Body of pancreas (tissue), 4 donors: ENCODE measurements around the gene JAKMIP3. TPM values are rescaled to one million over a fixed set of nuclear protein-coding genes. Genes with fewer than 3 reads are reported as not detected.

Experiments used
- ATAC-seq: fragments of 150-250 bp; one replicate; pipeline ENCODE4 v1.9.1; 2016
- DNase-seq, 4 donors: peaks; one replicate each; pipeline ENCODE4 v3.0.0-alpha.2; 2019
- H3K27ac ChIP-seq, 4 donors: fragments of 200-600 bp; sonication (generic); 1 replicate in 3 of 4; 2 replicates in 1 of 4; pipeline versions ENCODE4 v1.5.1 to v1.6.1; 2016 to 2019; ENCODE audit warnings: mild to moderate bottlenecking in 1 of 4, mixed read lengths in 1 of 4, moderate library complexity in 1 of 4
- H3K27me3 ChIP-seq, 2 donors: fragments of 200-600 bp; sonication (generic); one replicate each; pipeline ENCODE4 v1.6.0; 2016; ENCODE audit warnings: mild to moderate bottlenecking in 1 of 2
- H3K36me3 ChIP-seq, 2 donors: fragments of 200-600 bp; sonication (generic); replicated peaks in 1 of 2; 2 replicates each; pipeline ENCODE4 v1.5.1; 2016; ENCODE audit warnings: low read depth in 2 of 2; ENCODE audit not compliant: insufficient read depth in 1 of 2
- H3K4me1 ChIP-seq: fragments of 200-600 bp; sonication (generic); one replicate; pipeline ENCODE4 v1.6.0; 2016
- H3K4me3 ChIP-seq, 2 donors: fragments of 200-600 bp; sonication (generic); 1 replicate in 1 of 2; 2 replicates in 1 of 2; pipeline ENCODE4 v1.5.1; 2016 to 2019
- H3K9me3 ChIP-seq, 3 donors: fragments of 200-600 bp; sonication (generic); 1 replicate in 2 of 3; 2 replicates in 1 of 3; pipeline ENCODE4 v1.5.1; 2016
- POLR2A ChIP-seq, 3 donors: fragments of 450-650 bp; IDR thresholded peaks; one replicate each; pipeline ENCODE4 v1.6.1; 2016; ENCODE audit warnings: antibody characterized with exemption in 3 of 3, mild to moderate bottlenecking in 2 of 3
- WGBS, 2 donors: methylation state at CpG; one replicate each; pipeline ENCODE4 v1.1.5; 2017; 5-methylcytosine and 5-hydroxymethylcytosine counted together
- intact Hi-C: fragments of 100-400 bp; cut with DNase I; formaldehyde crosslinking; loops from one replicate; pipeline ENCODE4 v1.15.1; 2023
- total RNA-seq, 2 donors: library from RNA; depleted of rRNA; stranded (reverse); fragments of >200 nt; gene quantifications; one replicate each; pipeline ENCODE4 v1.1.0, GENCODE V29; 2016
- TF ChIP-seq, protein P1 (sequence below), 7 experiments: fragments of 450-650 bp in 4 of 7; fragments of 200-600 bp in 3 of 7; sonication (generic) in 3 of 7; IDR thresholded peaks; one replicate each; pipeline ENCODE4 v1.5.1; 2016 to 2019; ENCODE audit warnings: antibody characterized with exemption in 7 of 7

The JAKMIP3 gene
- total RNA-seq, 2 donors from 2014 or later, result 0.26 to 0.33 TPM

DNA sequence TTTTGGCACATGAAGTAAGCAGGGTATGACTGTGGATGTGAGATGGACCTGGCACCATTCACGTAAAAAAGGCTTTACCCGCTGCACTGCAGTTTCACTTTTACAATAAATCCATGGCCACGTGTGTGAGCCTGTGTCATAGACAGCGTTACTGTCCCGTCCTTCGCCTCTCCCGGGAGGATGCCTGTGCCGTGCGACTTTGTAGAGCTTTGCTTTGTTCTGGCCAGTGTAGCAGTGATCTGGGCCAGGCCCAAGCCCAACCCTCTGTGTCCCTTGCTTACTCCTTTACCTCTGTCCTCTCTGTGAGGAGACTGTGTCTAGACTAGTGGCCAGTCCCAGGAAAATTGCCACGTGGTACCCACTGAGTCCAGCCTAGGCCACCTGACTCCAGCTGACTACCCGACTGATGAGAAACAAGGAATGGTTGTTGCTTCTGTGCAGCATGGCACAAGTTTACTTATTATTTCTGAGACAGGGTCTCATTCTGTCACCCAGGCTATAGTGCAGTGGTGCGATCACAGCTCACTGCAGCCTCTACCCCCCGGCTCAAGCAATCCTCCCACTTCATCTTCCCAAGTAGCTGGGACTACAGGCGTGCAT is 48.1 kb downstream of the JAKMIP3 start:
- 61 to 71% methylated on average over 14 of the region's 14 CpGs for WGBS, 2 donors
- no peaks in the 10 kb centered on the region for H3K36me3 ChIP-seq
- H3K27ac ChIP-seq, result no peak overlapping the region
- TF ChIP-seq, protein P1, sequence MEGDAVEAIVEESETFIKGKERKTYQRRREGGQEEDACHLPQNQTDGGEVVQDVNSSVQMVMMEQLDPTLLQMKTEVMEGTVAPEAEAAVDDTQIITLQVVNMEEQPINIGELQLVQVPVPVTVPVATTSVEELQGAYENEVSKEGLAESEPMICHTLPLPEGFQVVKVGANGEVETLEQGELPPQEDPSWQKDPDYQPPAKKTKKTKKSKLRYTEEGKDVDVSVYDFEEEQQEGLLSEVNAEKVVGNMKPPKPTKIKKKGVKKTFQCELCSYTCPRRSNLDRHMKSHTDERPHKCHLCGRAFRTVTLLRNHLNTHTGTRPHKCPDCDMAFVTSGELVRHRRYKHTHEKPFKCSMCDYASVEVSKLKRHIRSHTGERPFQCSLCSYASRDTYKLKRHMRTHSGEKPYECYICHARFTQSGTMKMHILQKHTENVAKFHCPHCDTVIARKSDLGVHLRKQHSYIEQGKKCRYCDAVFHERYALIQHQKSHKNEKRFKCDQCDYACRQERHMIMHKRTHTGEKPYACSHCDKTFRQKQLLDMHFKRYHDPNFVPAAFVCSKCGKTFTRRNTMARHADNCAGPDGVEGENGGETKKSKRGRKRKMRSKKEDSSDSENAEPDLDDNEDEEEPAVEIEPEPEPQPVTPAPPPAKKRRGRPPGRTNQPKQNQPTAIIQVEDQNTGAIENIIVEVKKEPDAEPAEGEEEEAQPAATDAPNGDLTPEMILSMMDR (IDR thresholded peaks at IDR 0.05), result no peak
- DNase-seq, result peak in 1 of 4 donors; percentile 3
- H3K4me3 ChIP-seq, result no peak overlapping the region
- no peak for ATAC-seq
- intact Hi-C loops, result no loop called here
- no peaks in the 10 kb centered on the region for H3K9me3 ChIP-seq
- H3K4me1 ChIP-seq, result peaks cover 5% of the 10 kb centered on the region
- H3K27me3 ChIP-seq, result no peaks in the 10 kb centered on the region

GRCh38 chr10:132114953-132115520 is 49.3 kb downstream of the JAKMIP3 start:
- Histone ChIP-seq H3K9me3 (no peaks in the 10 kb centered on the region), H3K27ac (no peak overlapping the region), H3K36me3 (no peaks in the 10 kb centered on the region), H3K4me1 (peaks cover 5% of the 10 kb centered on the region), H3K27me3 (no peaks in the 10 kb centered on the region), H3K4me3 (no peak overlapping the region)
- no peak for ATAC-seq
- DNase-seq, result peak in 2 of 4 donors; percentile 0 to 2
- TF ChIP-seq POLR2A (IDR thresholded peaks at IDR 0.05), result no peak
- TF ChIP-seq, protein P1 (IDR thresholded peaks at IDR 0.05), result no peak
- 80 to 98% methylated on average over 14 to 19 of the region's 24 CpGs for WGBS, 2 donors
- intact Hi-C loops, result no loop called here

Other genes starting within 250 kb of the JAKMIP3 start
- gene PPP2R2D, start 164.9 kb upstream of the JAKMIP3 start, total RNA-seq, result 10 to 100 TPM; 43.1 to 52.4 TPM
- gene BNIP3, start 84.0 kb upstream of the JAKMIP3 start, total RNA-seq, result 100 to 1,000 TPM; 147 to 158 TPM
- gene DPYSL4, start 121.0 kb downstream of the JAKMIP3 start, total RNA-seq, result under 1 TPM in 1 of 2 donors, not detected in 1; 0.52 TPM
- gene STK32C, start 242.0 kb downstream of the JAKMIP3 start, total RNA-seq, result 1 to 10 TPM in 1 of 2 donors, under 1 TPM in 1; 0.78 to 4.0 TPM